HG03045 (cell line): Measurements from ENCODE around the gene ZNF219.

ENCODE experiments used
- ATAC-seq: cut with Tn5 transposase; IDR thresholded peaks from one replicate; pipeline ENCODE4 v1.9.1; 2021; ENCODE audit warnings: mild to moderate bottlenecking, moderate library complexity; ENCODE audit not compliant: unreplicated experiment

ZNF219 gene

GRCh38 chr14:21098076-21098891 lies at the start of gene ZNF219:
TSS of gene ZNF219 (minus strand) at chr14:21098655. CDS start at chr14:21093591, 5,064 bp downstream.
- ATAC-seq: no peak

DNA sequence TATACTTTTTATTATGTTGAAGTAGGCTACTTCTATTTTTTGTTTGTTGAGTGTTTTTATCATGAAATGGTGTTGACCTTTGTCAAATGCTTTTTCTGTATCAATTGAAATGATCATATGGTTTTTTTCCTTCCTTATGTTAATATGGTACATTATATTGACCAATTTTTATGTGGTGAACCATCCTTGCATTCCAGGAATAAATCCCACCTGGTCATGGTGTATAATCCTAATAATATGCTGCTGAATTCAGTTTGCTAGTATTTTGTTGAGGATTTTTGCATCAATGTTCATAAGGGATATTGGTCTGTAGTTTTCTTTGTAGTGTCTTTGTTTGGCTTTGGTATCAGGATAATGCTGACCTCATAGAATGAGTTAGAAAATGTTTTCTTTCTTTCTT lies 47.0 kb upstream of the ZNF219 start:
- no peak for ATAC-seq

- no peak for ATAC-seq
Measured at GRCh38 chr14:21142357-21142756, 43.9 kb upstream of the ZNF219 start.

DNA sequence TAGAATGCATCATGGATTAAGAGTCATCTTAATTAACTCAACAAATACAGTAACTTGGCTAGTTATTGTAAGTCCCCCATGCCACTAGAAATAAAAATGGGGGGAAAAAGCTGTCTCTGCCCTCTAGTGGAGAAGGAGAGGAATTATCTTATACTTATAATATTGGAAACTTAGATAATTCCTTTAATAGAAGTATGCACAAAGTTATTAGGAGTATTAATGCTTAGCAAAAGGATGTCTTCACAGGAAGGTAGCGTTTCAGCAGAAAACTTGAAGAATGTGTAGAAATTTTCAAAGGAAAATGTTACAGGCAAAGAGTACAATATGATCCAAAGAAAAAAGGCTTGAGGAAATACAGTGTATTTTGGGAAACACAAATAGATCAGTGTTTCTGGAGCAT lies 37.6 kb upstream of the ZNF219 start:
- ATAC-seq: no peak

DNA sequence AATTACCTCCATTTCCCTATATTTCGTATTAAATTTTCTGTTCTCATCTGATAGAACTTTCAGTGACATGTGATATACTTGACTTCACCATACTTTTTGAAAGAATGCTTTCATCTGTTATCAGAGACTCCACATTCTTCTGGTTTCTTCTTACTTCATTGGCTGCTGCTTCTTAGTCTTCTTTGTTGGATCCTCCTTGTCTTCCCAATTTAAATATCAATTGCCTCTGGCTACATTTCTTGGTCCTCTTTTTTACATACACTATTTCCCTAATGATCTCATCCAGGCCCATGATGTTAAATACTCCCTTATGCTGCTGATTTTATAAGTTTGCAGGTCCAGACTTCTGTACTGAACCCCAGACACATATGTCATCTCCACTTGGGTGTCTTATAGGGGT lies 35.4 kb upstream of the ZNF219 start:
- ATAC-seq: no peak

GRCh38 chr14:21123429-21123828 lies 25.0 kb upstream of the ZNF219 start:
- no peak for ATAC-seq

DNA sequence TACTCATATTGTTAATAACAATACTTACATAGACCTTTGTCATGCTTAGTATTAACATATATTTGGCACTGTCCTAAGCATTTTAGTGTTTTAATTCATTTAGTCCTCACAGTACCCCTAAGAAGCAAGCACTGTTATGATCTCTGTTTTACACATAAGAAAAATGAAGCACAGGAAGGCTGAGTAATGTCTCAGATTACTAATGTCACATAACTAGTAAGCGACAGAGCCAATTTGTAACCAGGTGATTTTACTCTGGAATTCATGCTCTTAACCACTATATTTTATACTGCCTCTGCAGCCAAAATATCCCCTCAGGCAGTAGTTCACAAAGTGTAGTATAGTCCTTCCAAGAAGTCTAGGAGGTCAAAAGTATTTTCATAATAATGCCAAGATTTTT lies 22.7 kb upstream of the ZNF219 start:
- ATAC-seq: no peak

GRCh38 chr14:21120686-21121085 lies 22.2 kb upstream of the ZNF219 start:
- no peak for ATAC-seq

DNA sequence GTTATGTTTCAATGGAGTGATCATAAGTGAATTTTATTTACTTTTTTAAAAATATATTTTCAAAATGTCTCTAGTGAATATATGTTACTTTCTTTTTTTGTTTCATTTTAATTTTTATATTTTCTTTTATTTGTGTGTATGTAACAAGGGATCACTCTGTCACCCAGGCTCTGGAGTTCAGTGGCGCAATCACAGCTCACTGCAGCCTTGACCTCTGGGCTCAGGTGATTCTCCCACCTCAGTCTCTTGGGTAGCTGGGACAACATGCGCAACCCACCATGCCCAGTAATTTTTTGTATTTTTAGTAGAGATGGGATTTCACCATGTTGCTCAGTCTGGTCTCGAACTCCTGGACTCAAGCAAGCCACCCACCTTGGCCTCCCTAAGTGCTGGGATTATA lies 20.5 kb upstream of the ZNF219 start:
- no peak for ATAC-seq

DNA sequence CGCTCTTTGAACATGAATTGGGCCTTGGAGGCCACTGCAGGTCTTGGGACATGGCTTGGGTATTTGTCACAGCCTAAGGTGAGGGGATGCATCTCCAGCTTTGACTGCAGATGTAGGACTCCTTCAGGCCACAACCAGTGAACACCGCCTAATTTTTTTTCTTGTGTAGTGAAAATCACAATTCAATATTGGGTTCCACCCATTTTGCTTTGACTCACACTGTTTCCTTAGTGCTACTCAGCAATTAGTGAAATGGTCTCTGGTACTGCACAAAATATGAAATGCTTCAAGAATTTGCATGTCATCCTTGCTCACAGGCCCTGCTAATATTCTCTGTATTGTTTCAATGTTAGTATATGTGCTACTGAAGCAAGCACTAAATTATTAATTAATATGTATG lies 14.9 kb upstream of the ZNF219 start:
- ATAC-seq: no peak

DNA sequence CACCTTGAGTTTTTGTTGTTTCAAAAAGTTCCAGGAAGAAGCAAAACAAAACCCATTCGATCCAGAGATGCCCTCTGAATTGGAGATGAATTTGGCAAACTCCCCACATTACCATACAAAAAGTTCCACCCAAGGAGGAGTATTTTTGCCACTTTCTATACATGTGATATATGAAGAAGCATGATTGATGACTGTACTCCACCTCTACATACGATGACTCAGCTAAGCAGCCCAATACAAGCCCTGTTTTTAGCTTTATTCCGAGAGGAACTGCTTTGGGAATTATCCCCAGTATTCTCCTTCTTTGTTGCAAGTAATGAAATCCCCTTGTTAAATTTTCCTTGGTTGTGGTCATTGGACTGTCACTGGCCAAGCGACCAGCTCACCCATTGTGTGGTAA lies 13.8 kb upstream of the ZNF219 start:
- ATAC-seq: no peak

- peak; percentile 52 for ATAC-seq
Measured at GRCh38 chr14:21109377-21110138, 11.1 kb upstream of the ZNF219 start.

- ATAC-seq: no peak
Measured at GRCh38 chr14:21108791-21109190, 10.3 kb upstream of the ZNF219 start.

- no peak for ATAC-seq
Measured at GRCh38 chr14:21107283-21107800, 8.9 kb upstream of the ZNF219 start.

GRCh38 chr14:21106498-21107282 lies 8.2 kb upstream of the ZNF219 start:
- no peak for ATAC-seq

GRCh38 chr14:21106176-21106497 lies 7.7 kb upstream of the ZNF219 start:
- ATAC-seq: no peak

DNA sequence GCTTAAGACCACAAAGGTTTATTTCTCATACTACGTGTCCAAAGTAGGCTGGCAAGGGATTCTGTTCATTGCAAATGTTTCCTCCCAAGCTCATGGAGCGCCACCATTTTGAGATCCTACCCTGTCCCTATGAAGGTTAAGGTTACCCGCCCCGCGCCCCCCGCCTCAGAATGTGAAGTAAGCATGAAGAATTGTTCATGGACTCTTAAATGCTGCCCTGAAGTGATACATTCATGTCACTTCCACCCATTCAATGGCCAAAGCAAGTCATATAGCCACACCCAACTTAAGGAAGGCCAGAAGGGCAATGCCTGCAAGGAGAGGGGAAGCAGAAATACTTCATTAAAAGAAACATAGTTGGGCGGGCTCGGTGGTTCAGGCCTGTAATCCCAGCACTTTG lies 6.6 kb upstream of the ZNF219 start:
- no peak for ATAC-seq

- peak; percentile 41 for ATAC-seq
Measured at GRCh38 chr14:21104448-21105060, 6.1 kb upstream of the ZNF219 start.

GRCh38 chr14:21103710-21104447 lies 5.4 kb upstream of the ZNF219 start:
- peak; percentile 91 for ATAC-seq

- ATAC-seq: no peak
Measured at GRCh38 chr14:21103411-21103709, 4.9 kb upstream of the ZNF219 start.
